ENCODE measurements around the gene ANGPTL8. TPM values are rescaled to one million over a fixed set of nuclear protein-coding genes. Genes with fewer than 3 reads are reported as not detected.

Gene ANGPTL8
- total and polyA plus RNA-seq, 2 experiments from 2014 or later = 1.7 TPM; not detected in 1

GRCh38 chr19:11204943-11205349 is 34.5 kb upstream of the ANGPTL8 start:
- in situ Hi-C loops (cut with MboI) = loop anchor here (10.0 kb wide), 1 partner anchor 170 kb away; no protein-coding TSS in a partner anchor
- no peaks in the 10 kb centered on the region for H3K9me3 ChIP-seq (ENCODE audit: low read depth)
- no peaks in the 10 kb centered on the region for H3K27me3 ChIP-seq (replicated peaks; ENCODE audit: insufficient read depth)
- H3K36me3 ChIP-seq (ENCODE audit: low read depth) = no peaks in the 10 kb centered on the region
- H3K4me2 ChIP-seq (ENCODE audit: unreplicated experiment) = no peak overlapping the region
- no peak overlapping the region for H3K4me3 ChIP-seq
- H3K9ac ChIP-seq = no peak overlapping the region
- DNase-seq = no peak
- no peak overlapping the region for H2AFZ ChIP-seq
- no peak overlapping the region for H3K27ac ChIP-seq
- no peaks in the 10 kb centered on the region for H4K20me1 ChIP-seq (ENCODE audit: insufficient read depth)
- peaks cover 8% of the 10 kb centered on the region for H3K4me1 ChIP-seq (ENCODE audit: insufficient read depth)
- H3F3A ChIP-seq (ENCODE audit: insufficient read depth) = peaks cover 19% of the 10 kb centered on the region
- TF ChIP-seq EZH2 (IDR thresholded peaks at IDR 0.05; ENCODE audit: insufficient read depth, poor library complexity, severe bottlenecking) (no peak), EZH2phosphoT487 (IDR thresholded peaks at IDR 0.05; ENCODE audit: insufficient read depth, low read depth) (no peak)
- no peaks in the 10 kb centered on the region for H3K79me2 ChIP-seq (ENCODE audit: insufficient read depth)
- 46 to 70% methylated on average over 5 of the region's 5 CpGs for WGBS, 2 experiments (ENCODE audit: low coverage in 1 of 2, low lambda C conversion rate in 2 of 2, missing lambda C conversion rate in 2 of 2)
- H3K9me2 ChIP-seq (ENCODE audit: insufficient read depth) = no peaks in the 10 kb centered on the region

GRCh38 chr19:11205939-11206570 is 33.4 kb upstream of the ANGPTL8 start:
- peaks cover 29% of the 10 kb centered on the region for H3F3A ChIP-seq (ENCODE audit: insufficient read depth)
- H3K4me1 ChIP-seq (ENCODE audit: insufficient read depth) = peaks cover 8% of the 10 kb centered on the region
- H2AFZ ChIP-seq = no peak overlapping the region
- DNase-seq = no peak
- WGBS, 2 experiments (ENCODE audit: low coverage in 1 of 2, low lambda C conversion rate in 2 of 2, missing lambda C conversion rate in 2 of 2) = 79 to 84% methylated on average over 9 of the region's 9 CpGs
- H3K9ac ChIP-seq = no peak overlapping the region
- H3K79me2 ChIP-seq (ENCODE audit: insufficient read depth) = no peaks in the 10 kb centered on the region
- in situ Hi-C loops (cut with MboI) = loop anchor here (10.0 kb wide), 1 partner anchor 171 kb away; no protein-coding TSS in a partner anchor
- no peaks in the 10 kb centered on the region for H3K9me3 ChIP-seq (ENCODE audit: low read depth)
- H3K36me3 ChIP-seq (ENCODE audit: low read depth) = no peaks in the 10 kb centered on the region
- H3K4me2 ChIP-seq (ENCODE audit: unreplicated experiment) = no peak overlapping the region
- no peaks in the 10 kb centered on the region for H3K27me3 ChIP-seq (replicated peaks; ENCODE audit: insufficient read depth)
- no peak overlapping the region for H3K4me3 ChIP-seq
- no peaks in the 10 kb centered on the region for H3K9me2 ChIP-seq (ENCODE audit: insufficient read depth)
- no peak overlapping the region for H3K27ac ChIP-seq
- TF ChIP-seq EZH2phosphoT487 (IDR thresholded peaks at IDR 0.05; ENCODE audit: insufficient read depth, low read depth) (no peak), EZH2 (IDR thresholded peaks at IDR 0.05; ENCODE audit: insufficient read depth, poor library complexity, severe bottlenecking) (no peak)
- no peaks in the 10 kb centered on the region for H4K20me1 ChIP-seq (ENCODE audit: insufficient read depth)

- no peaks in the 10 kb centered on the region for H3K36me3 ChIP-seq (ENCODE audit: low read depth)
- 75 to 78% methylated on average over 37 to 38 of the region's 38 CpGs for whole genome bisulfite sequencing, 2 experiments (ENCODE audit: low coverage in 1 of 2, low lambda C conversion rate in 2 of 2, missing lambda C conversion rate in 2 of 2)
- peaks cover 29% of the 10 kb centered on the region for H3F3A ChIP-seq (ENCODE audit: insufficient read depth)
- H2AFZ ChIP-seq = no peak overlapping the region
- no peak overlapping the region for H3K9ac ChIP-seq
- H3K9me2 ChIP-seq (ENCODE audit: insufficient read depth) = no peaks in the 10 kb centered on the region
- no peaks in the 10 kb centered on the region; the same call in 1 of the 2 replicates for H3K4me1 ChIP-seq (ENCODE audit: insufficient read depth)
- no peak overlapping the region for H3K4me3 ChIP-seq
- H3K79me2 ChIP-seq (ENCODE audit: insufficient read depth) = no peaks in the 10 kb centered on the region
- H3K27me3 ChIP-seq (replicated peaks; ENCODE audit: insufficient read depth) = no peaks in the 10 kb centered on the region
- TF ChIP-seq EZH2phosphoT487 (IDR thresholded peaks at IDR 0.05; ENCODE audit: insufficient read depth, low read depth) = no peak
- no peak for TF ChIP-seq EZH2 (IDR thresholded peaks at IDR 0.05; ENCODE audit: insufficient read depth, poor library complexity, severe bottlenecking)
- in situ Hi-C loops (cut with MboI) = loop anchor here (10.0 kb wide), 1 partner anchor 174 kb away; no protein-coding TSS in a partner anchor
- H3K27ac ChIP-seq = no peak overlapping the region
- H3K4me2 ChIP-seq (ENCODE audit: unreplicated experiment) = no peak overlapping the region
- H4K20me1 ChIP-seq (ENCODE audit: insufficient read depth) = no peaks in the 10 kb centered on the region
- peak; percentile 51 for DNase-seq
- no peaks in the 10 kb centered on the region for H3K9me3 ChIP-seq (ENCODE audit: low read depth)
These were observed 30.6 kb upstream of the ANGPTL8 start for GRCh38 chr19:11208561-11209471.

GRCh38 chr19:11209839-11210655 is 29.4 kb upstream of the ANGPTL8 start:
- no peak overlapping the region for H3K27ac ChIP-seq
- no peak for DNase-seq

More at GRCh38 chr19:11209839-11210655, 29.4 kb upstream of the ANGPTL8 start:
- H3K79me2 ChIP-seq (ENCODE audit: insufficient read depth) = no peaks in the 10 kb centered on the region
- no peak for TF ChIP-seq EZH2phosphoT487 (IDR thresholded peaks at IDR 0.05; ENCODE audit: insufficient read depth, low read depth)
- no peak for TF ChIP-seq EZH2 (IDR thresholded peaks at IDR 0.05; ENCODE audit: insufficient read depth, poor library complexity, severe bottlenecking)
- no peaks in the 10 kb centered on the region for H3K4me1 ChIP-seq (ENCODE audit: insufficient read depth)
- in situ Hi-C loops (cut with MboI) = loop anchor here (10.0 kb wide), 1 partner anchor 175 kb away; no protein-coding TSS in a partner anchor
- H3K9me2 ChIP-seq (ENCODE audit: insufficient read depth) = no peaks in the 10 kb centered on the region
- no peak overlapping the region for H3K4me3 ChIP-seq
- H3K9me3 ChIP-seq (ENCODE audit: low read depth) = no peaks in the 10 kb centered on the region
- H3K4me2 ChIP-seq (ENCODE audit: unreplicated experiment) = no peak overlapping the region
- WGBS, 2 experiments (ENCODE audit: low coverage in 1 of 2, low lambda C conversion rate in 2 of 2, missing lambda C conversion rate in 2 of 2) = 86% methylated on average over 2 of the region's 2 CpGs
- H3F3A ChIP-seq (ENCODE audit: insufficient read depth) = peaks cover 20% of the 10 kb centered on the region
- H3K9ac ChIP-seq = no peak overlapping the region
- no peaks in the 10 kb centered on the region for H4K20me1 ChIP-seq (ENCODE audit: insufficient read depth)
- H3K27me3 ChIP-seq (replicated peaks; ENCODE audit: insufficient read depth) = no peaks in the 10 kb centered on the region
- H3K36me3 ChIP-seq (ENCODE audit: low read depth) = no peaks in the 10 kb centered on the region
- no peak overlapping the region for H2AFZ ChIP-seq
